Measurements from ENCODE around the gene SNED1.

DNA sequence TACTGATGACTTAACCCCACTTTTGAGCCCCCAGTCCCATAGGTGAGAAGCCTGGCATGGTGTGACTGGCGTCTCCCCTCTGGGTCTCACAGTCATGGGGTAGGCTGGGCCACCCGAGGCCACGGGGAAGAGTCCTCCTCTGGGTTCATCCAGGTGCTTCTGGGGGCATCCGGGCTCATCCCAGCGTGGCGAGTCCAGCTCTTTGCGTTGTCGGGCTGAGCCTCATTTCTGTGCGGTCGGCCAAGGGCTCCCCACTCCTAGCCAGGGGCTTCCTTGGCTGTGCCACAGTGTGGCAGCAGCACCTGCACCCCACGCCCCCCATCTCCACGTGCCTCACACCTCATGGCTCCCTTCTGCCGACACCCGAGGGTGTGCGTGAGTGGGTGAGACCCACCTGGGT lies 27.6 kb upstream of the SNED1 start:
- TF ChIP-seq POLR2AphosphoS5 (IDR thresholded peaks at IDR 0.05; ENCODE audit: low read depth, low read length), result no peak
- no peak for TF ChIP-seq SIN3A (IDR thresholded peaks at IDR 0.05; ENCODE audit: borderline replicate concordance, insufficient read depth, low read length)
- TF ChIP-seq FOXP2 (optimal IDR thresholded peaks at IDR 0.05; ENCODE audit: borderline replicate concordance, extremely low read depth, extremely low read length, insufficient read depth), result no peak
- TF ChIP-seq, protein P1, sequence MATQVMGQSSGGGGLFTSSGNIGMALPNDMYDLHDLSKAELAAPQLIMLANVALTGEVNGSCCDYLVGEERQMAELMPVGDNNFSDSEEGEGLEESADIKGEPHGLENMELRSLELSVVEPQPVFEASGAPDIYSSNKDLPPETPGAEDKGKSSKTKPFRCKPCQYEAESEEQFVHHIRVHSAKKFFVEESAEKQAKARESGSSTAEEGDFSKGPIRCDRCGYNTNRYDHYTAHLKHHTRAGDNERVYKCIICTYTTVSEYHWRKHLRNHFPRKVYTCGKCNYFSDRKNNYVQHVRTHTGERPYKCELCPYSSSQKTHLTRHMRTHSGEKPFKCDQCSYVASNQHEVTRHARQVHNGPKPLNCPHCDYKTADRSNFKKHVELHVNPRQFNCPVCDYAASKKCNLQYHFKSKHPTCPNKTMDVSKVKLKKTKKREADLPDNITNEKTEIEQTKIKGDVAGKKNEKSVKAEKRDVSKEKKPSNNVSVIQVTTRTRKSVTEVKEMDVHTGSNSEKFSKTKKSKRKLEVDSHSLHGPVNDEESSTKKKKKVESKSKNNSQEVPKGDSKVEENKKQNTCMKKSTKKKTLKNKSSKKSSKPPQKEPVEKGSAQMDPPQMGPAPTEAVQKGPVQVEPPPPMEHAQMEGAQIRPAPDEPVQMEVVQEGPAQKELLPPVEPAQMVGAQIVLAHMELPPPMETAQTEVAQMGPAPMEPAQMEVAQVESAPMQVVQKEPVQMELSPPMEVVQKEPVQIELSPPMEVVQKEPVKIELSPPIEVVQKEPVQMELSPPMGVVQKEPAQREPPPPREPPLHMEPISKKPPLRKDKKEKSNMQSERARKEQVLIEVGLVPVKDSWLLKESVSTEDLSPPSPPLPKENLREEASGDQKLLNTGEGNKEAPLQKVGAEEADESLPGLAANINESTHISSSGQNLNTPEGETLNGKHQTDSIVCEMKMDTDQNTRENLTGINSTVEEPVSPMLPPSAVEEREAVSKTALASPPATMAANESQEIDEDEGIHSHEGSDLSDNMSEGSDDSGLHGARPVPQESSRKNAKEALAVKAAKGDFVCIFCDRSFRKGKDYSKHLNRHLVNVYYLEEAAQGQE (IDR thresholded peaks at IDR 0.05; ENCODE audit: insufficient read depth in 1 of 2, low read depth in 2 of 2, low read length in 2 of 2), result no peak
